ENCODE results near the gene FBXL12.
"Not testable (repeated sequence)": the region's sequence is repeated elsewhere in the genome, so short reads cannot be mapped to it uniquely, and the experiment has no call there.

Gene FBXL12

DNA sequence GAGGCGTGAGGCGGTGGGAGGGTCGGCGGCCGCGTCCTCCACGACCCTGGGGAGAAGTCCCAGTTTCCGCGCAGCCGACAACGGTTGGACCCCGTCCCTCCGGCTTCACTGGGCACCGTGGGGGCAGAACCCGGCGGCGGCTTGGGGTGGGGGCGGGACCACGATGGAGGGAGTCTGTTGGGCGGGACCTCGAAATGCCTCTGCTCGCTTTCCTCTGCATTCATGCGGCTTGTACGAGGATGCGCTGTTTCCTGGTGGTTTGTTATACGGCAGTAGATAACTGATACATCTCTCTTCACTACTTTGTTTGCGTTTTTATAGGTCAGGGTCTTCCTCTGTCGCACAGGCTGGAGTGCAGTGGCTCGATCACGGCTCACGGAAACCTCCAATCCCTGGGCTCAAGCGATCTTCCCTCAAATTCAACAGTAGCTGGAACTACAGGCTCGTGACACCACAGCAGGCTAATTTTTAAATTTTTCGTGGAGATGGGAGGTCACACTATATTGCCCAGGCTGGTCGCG, 25.7 kb downstream of the FBXL12 start:
- in situ Hi-C loops (cut with HindIII; ENCODE audit: low sequenced_read_pairs): no loop called here

DNA sequence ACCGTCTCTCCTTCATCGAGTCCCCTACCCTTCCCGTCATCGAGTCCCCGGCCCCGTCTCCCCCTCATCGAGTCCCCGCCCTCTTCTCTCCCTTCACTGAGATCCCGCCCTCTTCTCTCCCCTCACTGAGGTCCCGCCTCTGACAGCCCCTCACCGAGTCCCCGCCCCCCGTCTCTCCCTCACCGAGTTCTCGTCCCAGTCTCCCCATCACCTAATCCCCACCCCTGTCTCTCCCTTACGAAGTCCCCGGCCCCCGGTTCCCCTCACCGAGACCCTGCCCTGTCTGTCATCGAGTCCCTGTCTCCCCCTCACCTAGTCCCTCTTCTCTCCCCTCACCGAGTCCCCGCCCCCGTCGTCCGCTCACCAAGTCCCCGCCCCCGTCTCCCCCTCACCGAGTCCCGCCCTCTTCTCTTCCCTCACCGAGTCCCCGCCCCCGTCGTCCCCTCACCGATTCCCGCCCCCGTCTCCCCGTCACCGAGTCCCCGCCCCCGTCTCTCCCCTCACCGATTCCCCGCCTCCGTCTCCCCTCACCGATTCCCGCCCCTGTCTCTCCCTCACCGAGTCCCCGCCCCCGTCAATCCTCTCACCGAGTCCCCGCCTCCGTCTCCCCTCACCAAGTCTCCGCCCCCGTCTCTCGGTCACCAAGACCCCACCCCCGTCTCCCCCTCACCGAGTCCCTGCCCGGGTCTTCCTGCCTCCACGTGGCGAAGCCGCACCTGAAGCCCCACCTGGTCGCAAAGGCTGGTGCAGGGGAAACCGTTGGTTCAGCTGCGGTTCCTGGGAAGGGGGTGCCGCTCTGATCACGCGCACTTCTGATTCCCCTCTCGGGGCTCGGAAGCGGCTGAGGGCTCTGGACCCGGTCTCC, 26.4 kb downstream of the FBXL12 start:
- in situ Hi-C loops (cut with HindIII; ENCODE audit: low sequenced_read_pairs): no loop called here

DNA sequence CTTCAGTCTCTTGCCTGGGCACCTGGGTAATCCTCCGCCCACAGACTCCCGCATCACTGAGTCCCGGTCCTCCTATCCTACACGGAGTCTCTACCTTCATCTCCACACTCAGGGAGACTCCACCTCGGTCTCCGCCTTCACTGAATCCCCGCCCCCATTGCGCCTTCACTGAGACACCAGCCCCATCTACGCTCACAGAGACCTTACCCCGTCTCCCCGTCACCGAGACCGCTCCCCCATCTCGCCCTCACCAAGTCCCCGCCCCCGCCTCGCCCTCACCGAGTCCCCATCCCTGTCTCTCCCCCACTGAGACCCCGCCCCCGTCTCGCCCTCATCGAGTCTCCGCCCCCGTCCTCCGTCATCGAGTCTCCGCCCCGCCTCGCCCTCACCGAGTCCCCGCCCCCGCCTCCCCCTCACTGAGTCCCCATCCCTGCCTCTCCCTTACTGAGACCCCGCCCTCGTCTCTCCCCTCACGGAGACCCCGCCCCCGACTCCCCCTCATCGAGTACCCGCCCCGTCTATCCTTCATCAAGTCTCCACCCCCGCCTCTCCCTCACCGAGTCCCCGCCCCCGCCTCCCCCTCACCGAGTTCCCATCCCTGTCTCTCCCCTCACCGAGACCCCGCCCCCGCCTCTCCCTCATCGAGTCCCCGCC, 27.2 kb downstream of the FBXL12 start:
- in situ Hi-C loops (cut with HindIII; ENCODE audit: low sequenced_read_pairs): no loop called here

DNA sequence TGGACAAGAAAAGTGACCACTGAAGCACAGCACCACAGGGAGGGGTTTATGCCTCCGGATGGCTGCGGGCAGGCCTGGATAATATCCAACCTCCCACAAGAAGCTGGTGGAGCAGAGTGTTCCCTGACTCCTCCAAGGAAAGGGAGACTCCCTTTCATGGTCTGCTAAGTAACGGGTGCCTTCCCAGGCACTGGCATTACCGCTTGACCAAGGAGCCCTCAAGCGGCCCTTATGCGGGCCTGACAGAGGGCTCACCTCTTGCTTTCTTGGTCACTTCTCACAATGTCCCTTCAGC, 27.9 kb downstream of the FBXL12 start:
- in situ Hi-C loops (cut with HindIII; ENCODE audit: low sequenced_read_pairs): not testable (repeated sequence)

DNA sequence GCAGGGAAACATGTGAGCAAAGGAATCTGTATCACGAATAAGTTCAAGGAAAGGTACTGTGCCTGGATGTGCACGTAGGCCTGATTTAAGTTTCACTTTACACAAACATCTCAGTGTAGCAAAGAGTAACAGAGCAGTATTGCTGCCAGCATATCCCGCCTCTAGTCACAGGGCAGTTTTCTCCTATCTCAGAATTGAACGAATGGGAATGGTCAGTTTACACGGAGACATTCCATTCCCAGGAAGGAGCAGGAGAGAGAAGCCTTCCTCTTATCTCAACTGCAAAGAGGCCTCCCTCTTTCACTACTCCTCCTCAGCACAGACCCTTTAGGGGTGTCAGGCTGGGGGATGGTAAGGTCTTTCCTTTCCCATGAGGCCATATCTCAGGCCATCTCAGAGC, 29.3 kb downstream of the FBXL12 start:
- in situ Hi-C loops (cut with HindIII; ENCODE audit: low sequenced_read_pairs): not testable (repeated sequence)

DNA sequence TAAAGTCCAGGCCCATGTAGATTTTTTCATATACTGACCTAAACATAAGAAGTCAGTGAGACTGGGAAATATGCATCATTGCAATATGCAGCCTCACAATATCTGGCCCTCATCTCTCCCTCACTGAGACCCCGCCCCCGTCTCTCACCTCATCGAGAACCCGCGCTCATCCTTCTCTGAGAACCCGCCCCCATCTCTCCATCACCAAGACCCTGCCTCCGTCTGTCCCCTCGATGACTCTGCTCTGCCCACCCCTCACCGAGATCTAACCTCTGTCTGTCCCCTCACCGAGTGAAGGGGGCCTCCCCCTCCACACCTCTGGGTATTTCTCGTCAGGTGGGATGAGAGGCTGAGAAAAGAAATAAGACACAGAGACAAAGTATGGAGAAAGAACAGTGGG, 29.8 kb downstream of the FBXL12 start:
- in situ Hi-C loops (cut with HindIII; ENCODE audit: low sequenced_read_pairs): no loop called here

DNA sequence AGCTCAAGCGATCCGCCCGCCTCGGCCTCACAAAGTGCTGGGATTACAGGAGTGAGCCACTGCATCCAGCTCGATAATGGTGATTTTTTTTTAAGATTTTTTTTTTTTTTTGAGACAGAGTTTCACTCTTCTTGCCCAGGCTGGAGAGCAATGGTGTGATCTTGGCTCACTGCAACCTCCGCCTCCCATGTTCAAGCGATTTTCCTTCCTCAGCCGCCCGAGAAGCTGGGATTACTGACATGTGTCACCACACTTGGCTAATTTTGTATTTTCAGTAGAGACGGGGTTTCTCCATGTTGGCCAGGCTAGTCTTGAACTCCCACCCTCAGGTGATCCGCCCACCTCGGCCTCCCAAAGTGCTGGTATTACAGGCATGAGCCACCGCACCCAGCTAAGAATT, 30.3 kb downstream of the FBXL12 start:
- in situ Hi-C loops (cut with HindIII; ENCODE audit: low sequenced_read_pairs): not testable (repeated sequence)

DNA sequence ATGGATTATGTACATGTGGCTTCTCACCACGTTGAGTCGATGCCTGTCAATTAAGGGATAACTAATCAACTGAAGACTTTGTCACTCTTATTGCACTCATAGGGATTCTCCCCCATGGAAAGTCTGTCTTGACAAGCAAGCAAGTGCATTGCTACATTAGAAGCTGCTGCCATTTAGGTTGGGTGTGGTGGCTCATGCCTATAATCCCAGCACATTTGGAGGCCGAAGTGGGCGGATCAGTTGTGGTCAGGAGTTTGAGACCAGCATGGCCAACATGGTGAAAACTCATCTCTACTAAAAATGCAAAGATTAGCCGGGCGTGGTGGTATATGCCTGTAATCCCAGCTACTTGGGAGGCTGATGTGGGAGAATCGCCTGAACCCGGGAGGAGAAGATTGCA, 32.1 kb downstream of the FBXL12 start:
- in situ Hi-C loops (cut with HindIII; ENCODE audit: low sequenced_read_pairs): no loop called here

DNA sequence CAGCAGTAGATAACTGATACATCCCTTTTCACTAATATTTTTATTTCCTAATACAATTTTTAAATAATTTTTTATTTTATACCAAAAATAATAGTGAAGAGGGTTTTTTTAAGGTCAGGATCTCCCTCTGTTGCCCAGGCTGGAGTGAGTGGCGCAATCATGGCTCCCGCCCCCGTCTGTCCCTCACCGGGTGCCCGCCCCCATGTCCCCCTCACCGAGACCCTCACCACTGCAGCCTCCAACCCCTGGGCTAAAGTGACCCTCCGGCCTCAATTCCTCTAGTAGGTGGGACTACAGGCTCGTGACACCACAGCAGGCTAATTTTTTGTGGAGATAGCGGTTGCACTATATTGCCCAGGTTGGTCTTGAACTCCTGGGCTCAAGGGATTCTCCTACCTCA, 32.5 kb downstream of the FBXL12 start:
- in situ Hi-C loops (cut with HindIII; ENCODE audit: low sequenced_read_pairs): no loop called here

DNA sequence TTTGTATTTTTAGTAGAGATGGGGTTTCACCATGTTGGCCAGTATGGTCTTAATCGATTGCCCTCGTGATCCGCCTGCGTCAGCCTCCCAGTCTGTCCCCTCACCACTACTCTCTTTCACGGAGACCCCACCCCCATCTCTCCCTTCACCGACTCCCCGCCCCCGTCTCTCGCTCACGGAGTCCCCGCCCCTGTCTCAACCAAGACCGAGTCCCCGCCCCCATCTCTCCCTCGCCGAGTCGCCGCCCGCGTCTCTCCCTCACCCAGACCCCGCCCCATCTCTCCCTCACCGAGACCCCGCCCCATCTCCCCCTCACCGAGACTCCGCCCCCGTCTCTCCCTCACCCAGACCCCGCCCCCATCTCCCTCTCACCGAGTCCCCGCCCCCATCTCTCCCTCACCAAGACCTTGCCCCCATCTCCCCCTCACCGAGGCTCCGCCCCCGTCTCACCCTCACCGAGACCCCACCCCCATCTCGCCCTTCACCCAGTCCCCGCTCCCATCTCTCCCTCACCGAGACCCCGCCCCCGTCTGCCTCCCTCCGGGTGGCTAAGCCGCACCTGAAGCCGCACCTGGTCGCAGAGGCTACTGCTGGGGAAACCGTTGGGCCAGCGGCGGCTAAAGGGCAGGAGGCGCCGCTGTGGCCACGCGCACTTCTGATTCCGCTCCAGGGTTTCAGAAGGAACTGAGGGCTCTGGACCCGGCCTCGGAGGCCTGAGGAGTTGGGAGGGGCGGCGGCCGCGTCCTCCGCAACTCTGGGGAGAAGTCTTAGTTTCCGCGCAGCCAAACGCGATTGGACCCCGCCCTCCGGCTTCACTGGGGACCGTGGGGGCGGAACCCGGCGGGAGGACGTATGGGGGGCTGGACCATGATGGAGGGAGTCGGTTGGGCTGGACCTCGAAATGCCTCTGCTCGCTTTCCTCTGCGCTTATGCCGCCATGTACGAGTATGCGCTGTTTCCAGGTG, 33.2 kb downstream of the FBXL12 start:
- in situ Hi-C loops (cut with HindIII; ENCODE audit: low sequenced_read_pairs): no loop called here

DNA sequence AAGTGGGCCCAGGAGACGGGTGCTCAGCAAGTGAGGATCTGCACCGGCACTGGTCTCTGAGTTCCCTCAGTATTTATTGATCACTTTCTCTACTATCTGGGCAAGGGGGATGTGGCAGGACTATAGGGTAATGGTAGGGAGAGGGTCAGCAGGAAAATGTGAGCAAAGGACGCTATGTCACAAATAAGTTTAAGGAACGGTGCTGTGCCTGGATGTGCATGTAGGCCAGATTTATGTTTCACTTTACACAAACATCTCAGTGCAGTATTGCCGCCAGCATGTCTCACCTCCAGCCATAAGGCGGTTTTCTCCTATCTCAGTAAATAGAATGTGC, 34.7 kb downstream of the FBXL12 start:
- in situ Hi-C loops (cut with HindIII; ENCODE audit: low sequenced_read_pairs): not testable (repeated sequence)

DNA sequence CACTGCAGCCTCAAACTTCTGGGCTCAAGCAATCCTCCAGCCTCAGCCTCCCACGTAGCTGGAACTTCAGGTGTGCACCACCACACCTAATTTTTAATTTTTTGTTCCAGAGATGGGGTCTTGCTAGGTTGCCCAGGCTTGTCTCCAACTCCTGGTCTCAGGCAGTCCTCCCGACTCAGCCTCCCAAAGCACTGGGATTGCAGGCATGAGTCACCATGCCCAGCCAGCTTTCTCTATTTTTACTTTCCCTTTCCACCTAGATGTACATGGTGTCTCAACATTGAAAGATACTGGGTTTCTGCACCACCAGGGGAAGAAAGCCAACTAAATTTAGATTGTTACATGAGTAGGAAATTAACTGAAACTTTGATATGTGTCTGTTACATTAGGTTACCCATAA, 36.5 kb downstream of the FBXL12 start:
- in situ Hi-C loops (cut with HindIII; ENCODE audit: low sequenced_read_pairs): no loop called here

DNA sequence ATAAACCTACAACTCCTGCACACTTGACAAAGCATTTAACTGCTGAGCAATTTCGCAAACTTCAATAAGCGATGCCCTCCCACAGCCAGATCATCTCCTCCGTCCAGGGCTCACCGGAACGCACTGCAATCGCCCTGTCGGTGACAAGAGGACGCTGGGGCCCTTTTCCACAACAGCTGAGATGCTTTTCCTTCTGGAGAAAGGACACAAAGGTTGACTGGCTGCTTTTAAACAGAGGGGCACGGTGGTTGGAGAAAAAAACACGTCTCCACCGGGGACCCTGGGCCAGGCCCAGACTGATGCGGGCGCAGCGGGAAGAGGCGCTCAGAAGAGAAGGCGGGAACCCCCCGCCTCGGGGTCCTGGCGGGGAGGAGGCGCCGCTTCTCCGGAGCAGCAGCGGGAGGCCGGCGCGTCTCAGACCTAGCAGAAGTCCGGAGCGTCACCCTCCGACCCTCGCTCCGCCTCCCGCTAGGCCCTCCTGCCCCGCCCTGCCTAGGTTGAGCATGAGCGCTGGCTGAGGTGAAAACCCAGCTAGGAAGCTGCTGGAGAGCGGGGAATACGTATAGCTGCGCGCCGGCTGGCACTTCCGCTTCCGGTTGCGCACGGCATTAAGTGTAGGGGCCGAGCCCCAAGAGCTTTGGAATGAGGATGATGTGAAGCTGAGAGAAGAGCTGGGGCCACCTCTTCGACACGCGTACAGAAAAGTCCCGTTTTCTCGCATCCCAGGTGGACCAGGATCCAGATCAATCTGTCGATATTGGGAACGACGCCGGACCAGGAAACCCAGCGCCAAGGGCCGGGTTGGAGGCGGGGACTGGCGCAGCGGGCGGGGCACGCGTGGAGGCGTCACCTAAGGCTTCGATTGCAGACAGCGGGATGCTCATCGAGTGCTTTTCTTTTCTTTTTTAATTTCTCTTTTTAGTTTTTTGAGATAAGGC, 50.4 kb downstream of the FBXL12 start, which contains the start of gene ZNF846:
ZNF846 (minus strand) TSS at position 564 of the 938 bp plus-strand sequence. CDS start 3,788 bp downstream, outside the sequence.
- in situ Hi-C loops (cut with HindIII; ENCODE audit: low sequenced_read_pairs): no loop called here

Data from endothelial cell of hepatic sinusoid (primary cell).